Upper lobe of right lung (tissue), 1 donor: ENCODE results near the gene CLMP. TPM values are rescaled to one million over a fixed set of nuclear protein-coding genes. Genes with fewer than 3 reads are reported as not detected.

ENCODE experiments used
- ATAC-seq: fragments of 200-7000 bp; cut with Tn5 transposase; one replicate; pipeline ENCODE4 v1.9.1; 2020; ENCODE audit warnings: mild to moderate bottlenecking, moderate library complexity
- DNase-seq: peaks from one replicate; pipeline ENCODE4 v3.0.0-alpha.2; 2020
- H3K27ac ChIP-seq: fragments of 200-600 bp; one replicate; pipeline ENCODE4 v1.8.0; 2022
- H3K27me3 ChIP-seq: fragments of 200-600 bp; one replicate; pipeline ENCODE4 v1.8.0; 2022; ENCODE audit warnings: mild to moderate bottlenecking
- H3K36me3 ChIP-seq: fragments of 200-600 bp; one replicate; pipeline ENCODE4 v1.8.0; 2022
- H3K4me1 ChIP-seq: fragments of 200-600 bp; one replicate; pipeline ENCODE4 v1.8.0; 2022
- H3K4me3 ChIP-seq: fragments of 200-600 bp; one replicate; pipeline ENCODE4 v1.8.0; 2022; ENCODE audit warnings: mild to moderate bottlenecking
- H3K9me3 ChIP-seq: fragments of 200-600 bp; one replicate; pipeline ENCODE4 v1.8.0; 2022
- CTCF ChIP-seq: fragments of 200-600 bp; IDR thresholded peaks from one replicate; pipeline ENCODE4 v1.8.0; 2022; ENCODE audit warnings: antibody characterized with exemption
- intact Hi-C: fragments of 100-400 bp; cut with DNase I; formaldehyde crosslinking; loops from one replicate; pipeline ENCODE4 v1.11.0; 2022
- total RNA-seq: library from RNA; stranded (reverse); fragmentation: NEBNext Ultra II Directional; extraction: Animal tissue kit (Norgen Biotek cat#: 25700); gene quantifications from one replicate; pipeline ENCODE4 v1.2.1, GENCODE V29; 2021
- donor health status: DM: no; HTN: yes; CAD: no; lungs with severe emphysema.

The CLMP gene
- total RNA-seq, 1 donor from 2014 or later = 17.6 TPM

GRCh38 chr11:123057661-123058305, 137.3 kb downstream of the CLMP start:
- peaks cover 33% of the 10 kb centered on the region for H3K4me1 ChIP-seq
- H3K27me3 ChIP-seq = no peaks in the 10 kb centered on the region
- DNase-seq (no peak), ATAC-seq (no peak)
- H3K4me3 ChIP-seq = peak overlapping the region; percentile 94
- no peak overlapping the region for H3K27ac ChIP-seq
- no peak for TF ChIP-seq CTCF
- H3K36me3 ChIP-seq = peaks cover 82% of the 10 kb centered on the region
- no peaks in the 10 kb centered on the region for H3K9me3 ChIP-seq
- intact Hi-C loops = no loop called here

GRCh38 chr11:123056835-123057491, 138.1 kb downstream of the CLMP start:
- H3K27me3 ChIP-seq = no peaks in the 10 kb centered on the region
- peaks cover 83% of the 10 kb centered on the region for H3K36me3 ChIP-seq
- no peak overlapping the region for H3K27ac ChIP-seq
- TF ChIP-seq CTCF = no peak
- H3K4me3 ChIP-seq = no peak overlapping the region
- intact Hi-C loops = no loop called here
- no peaks in the 10 kb centered on the region for H3K9me3 ChIP-seq
- peaks cover 33% of the 10 kb centered on the region for H3K4me1 ChIP-seq
- no peak for ATAC-seq
- DNase-seq = no peak

- no peak for DNase-seq
- Histone ChIP-seq H3K4me1 (peaks cover 33% of the 10 kb centered on the region), H3K36me3 (peaks cover 73% of the 10 kb centered on the region)
Observed at GRCh38 chr11:123055191-123055901, 139.7 kb downstream of the CLMP start.

GRCh38 chr11:123054301-123055065, 140.6 kb downstream of the CLMP start:
- H3K4me1 ChIP-seq = peaks cover 24% of the 10 kb centered on the region
- intact Hi-C loops = no loop called here
- H3K36me3 ChIP-seq = peaks cover 64% of the 10 kb centered on the region
- no peaks in the 10 kb centered on the region for H3K9me3 ChIP-seq
- H3K4me3 ChIP-seq = no peak overlapping the region
- DNase-seq = no peak
- H3K27ac ChIP-seq = no peak overlapping the region
- TF ChIP-seq CTCF = peak; percentile 74
- H3K27me3 ChIP-seq = no peaks in the 10 kb centered on the region
- ATAC-seq = peak; percentile 95

More at GRCh38 chr11:123055191-123055901, 139.7 kb downstream of the CLMP start:
- TF ChIP-seq CTCF = no peak
- intact Hi-C loops = no loop called here
- no peak overlapping the region for H3K4me3 ChIP-seq
- no peak for ATAC-seq
- no peak overlapping the region for H3K27ac ChIP-seq
- no peaks in the 10 kb centered on the region for H3K9me3 ChIP-seq
- H3K27me3 ChIP-seq = no peaks in the 10 kb centered on the region

GRCh38 chr11:123052901-123053721, 141.9 kb downstream of the CLMP start:
- H3K36me3 ChIP-seq = peaks cover 50% of the 10 kb centered on the region
- intact Hi-C loops = no loop called here
- ATAC-seq = no peak

More at GRCh38 chr11:123052901-123053721, 141.9 kb downstream of the CLMP start:
- H3K27ac ChIP-seq = no peak overlapping the region
- H3K9me3 ChIP-seq = no peaks in the 10 kb centered on the region
- no peaks in the 10 kb centered on the region for H3K27me3 ChIP-seq
- DNase-seq = no peak
- peaks cover 11% of the 10 kb centered on the region for H3K4me1 ChIP-seq
- H3K4me3 ChIP-seq = no peak overlapping the region
- no peak for TF ChIP-seq CTCF
